WTC11 (cell line): Measurements from ENCODE around the gene RBM26. TPM values are rescaled to one million over a fixed set of nuclear protein-coding genes. Genes with fewer than 3 reads are reported as not detected.

Experiments
- ATAC-seq: fragments of 200-7000 bp; cut with Tn5 transposase; 2 replicates; pipeline ENCODE4 v1.10.0; 2021; ENCODE audit warnings: mild to moderate bottlenecking, moderate library complexity
- CTCF ChIA-PET: fragments of 300-600 bp; sonication (Branson Sonifier 250); formaldehyde crosslinking; loops from one replicate; lab custom pipeline; 2021; ENCODE audit warnings: antibody characterized with exemption; lab: Charles Lee
- POLR2A ChIA-PET: fragments of 350-600 bp; sonication (Branson Sonifier 250); formaldehyde crosslinking; loops from one replicate; lab custom pipeline; 2021; ENCODE audit warnings: antibody characterized with exemption; lab: Charles Lee
- DNase-seq: peaks from one replicate; pipeline ENCODE4 v3.0.0; 2021; ENCODE audit warnings: low spot score
- H3K27ac Mint-ChIP-seq: 2 replicates; pipeline ENCODE4 v1.8.0; 2021; ENCODE audit warnings: mixed read lengths
- H3K27me3 Mint-ChIP-seq: 2 replicates; pipeline ENCODE4 v1.8.0; 2021; ENCODE audit warnings: low read depth, mild to moderate bottlenecking, moderate library complexity, mixed read lengths
- H3K36me3 Mint-ChIP-seq: 2 replicates; pipeline ENCODE4 v1.8.0; 2021; ENCODE audit warnings: mixed read lengths
- H3K4me1 Mint-ChIP-seq: 2 replicates; pipeline ENCODE4 v1.8.0; 2022; ENCODE audit warnings: mixed read lengths
- H3K4me3 Mint-ChIP-seq: 2 replicates; pipeline ENCODE4 v1.8.0; 2021; ENCODE audit warnings: mild to moderate bottlenecking, moderate library complexity, mixed read lengths
- H3K9me3 Mint-ChIP-seq: 2 replicates; pipeline ENCODE4 v1.8.0; 2021; ENCODE audit warnings: mixed read lengths
- ELF4 ChIP-seq: sonication (generic); formaldehyde crosslinking; IDR thresholded peaks from 2 replicates; pipeline ENCODE4 v1.8.1; 2022; ENCODE audit warnings: low read depth, mild to moderate bottlenecking, moderate library complexity, missing genetic modification reagents
- GTF2I ChIP-seq: fragments of 250-450 bp; sonication (Bioruptor Pico); conservative IDR thresholded peaks from 2 replicates; pipeline ENCODE4 v1.4.0; 2021; ENCODE audit warnings: mild to moderate bottlenecking
- IRF2 ChIP-seq: sonication (generic); formaldehyde crosslinking; IDR thresholded peaks from 2 replicates; pipeline ENCODE4 v1.8.0; 2022; ENCODE audit warnings: low read depth, missing genetic modification reagents, borderline replicate concordance
- MXD4 ChIP-seq: fragments of 250-450 bp; sonication (Bioruptor Pico); IDR thresholded peaks from 2 replicates; pipeline ENCODE4 v1.8.0; 2021; ENCODE audit warnings: mild to moderate bottlenecking, moderate library complexity, borderline replicate concordance
- NFATC4 ChIP-seq: fragments of 250-450 bp; sonication (Bioruptor Pico); IDR thresholded peaks from 2 replicates; pipeline ENCODE4 v1.9.0; 2021; ENCODE audit warnings: mild to moderate bottlenecking
- NR3C1 ChIP-seq: sonication (generic); formaldehyde crosslinking; conservative IDR thresholded peaks from 2 replicates; pipeline ENCODE4 v1.8.1; 2023; ENCODE audit warnings: low read depth, mild to moderate bottlenecking, missing genetic modification reagents
- SP1 ChIP-seq: sonication (generic); formaldehyde crosslinking; conservative IDR thresholded peaks from 2 replicates; pipeline ENCODE4 v1.8.1; 2022; ENCODE audit warnings: missing genetic modification reagents
- ZNF219 ChIP-seq: sonication (generic); formaldehyde crosslinking; IDR thresholded peaks from 2 replicates; pipeline ENCODE4 v1.8.0; 2023; ENCODE audit warnings: missing genetic modification reagents, mild to moderate bottlenecking, borderline replicate concordance
- ZNF396 ChIP-seq: fragments of 250-450 bp; sonication (Bioruptor Pico); IDR thresholded peaks from 2 replicates; pipeline ENCODE4 v1.8.0; 2021; ENCODE audit warnings: mild to moderate bottlenecking, moderate library complexity, borderline replicate concordance
- total RNA-seq: library from RNA; stranded (reverse); gene quantifications from 3 replicates; pipeline ENCODE4 v1.2.3, GENCODE V29; 2021
- TF ChIP-seq, protein P1 (sequence below): fragments of 250-450 bp; sonication (Bioruptor Pico); IDR thresholded peaks from 2 replicates; pipeline ENCODE4 v1.8.0; 2021; ENCODE audit warnings: mild to moderate bottlenecking
- TF ChIP-seq, protein P2 (sequence below): sonication (generic); formaldehyde crosslinking; IDR thresholded peaks from 2 replicates; pipeline ENCODE4 v1.8.1; 2022; ENCODE audit warnings: mild to moderate bottlenecking, missing genetic modification reagents, moderate library complexity, borderline replicate concordance
- TF ChIP-seq, protein P3 (sequence below): fragments of 250-450 bp; sonication (Bioruptor Pico); conservative IDR thresholded peaks from 2 replicates; pipeline ENCODE4 v1.9.0; 2021; ENCODE audit warnings: mild to moderate bottlenecking
- TF ChIP-seq, protein P4 (sequence below): fragments of 250-450 bp; sonication (Bioruptor Pico); IDR thresholded peaks from 2 replicates; pipeline ENCODE4 v1.9.0; 2021; ENCODE audit warnings: mild to moderate bottlenecking, borderline replicate concordance
- TF ChIP-seq, protein P5 (sequence below): sonication (generic); formaldehyde crosslinking; IDR thresholded peaks from 2 replicates; pipeline ENCODE4 v1.8.0; 2022; ENCODE audit warnings: mild to moderate bottlenecking, missing genetic modification reagents
- TF ChIP-seq, protein P6 (sequence below): sonication (generic); formaldehyde crosslinking; IDR thresholded peaks from 2 replicates; pipeline ENCODE4 v1.8.1; 2023; ENCODE audit warnings: mild to moderate bottlenecking, missing genetic modification reagents, moderate library complexity
- TF ChIP-seq, protein P7 (sequence below): sonication (generic); formaldehyde crosslinking; IDR thresholded peaks from 2 replicates; pipeline ENCODE4 v1.8.1; 2022; ENCODE audit warnings: low read depth, mild to moderate bottlenecking, moderate library complexity, missing genetic modification reagents, borderline replicate concordance

The RBM26 gene
- total RNA-seq, 1 experiment from 2014 or later: 64.1 TPM

DNA sequence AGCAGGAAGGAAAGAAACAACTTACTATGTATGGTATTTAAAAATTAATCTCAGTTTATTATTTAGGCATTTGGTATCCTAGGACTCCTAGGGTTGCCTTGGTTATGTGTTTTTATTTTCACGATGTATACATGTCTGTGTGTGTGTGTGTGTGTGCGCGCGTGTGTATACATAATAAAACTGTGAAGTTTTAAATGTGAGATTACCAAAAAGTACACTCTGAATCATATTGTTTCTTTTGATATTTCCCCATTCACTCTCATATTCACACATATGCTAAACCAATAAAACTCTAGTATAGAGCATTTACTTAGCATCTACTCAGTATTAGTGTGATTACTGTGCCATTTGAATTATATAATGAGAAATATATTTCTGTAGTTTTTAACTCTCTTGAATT lies 44.1 kb upstream of the RBM26 start:
- ChIA-PET POLR2A (no interaction called here), CTCF (no interaction called here)
- Mint-ChIP-seq H3K4me1 (peaks cover 32% of the 10 kb centered on the region), H3K27ac (no peak overlapping the region), H3K4me3 (no peak overlapping the region), H3K9me3 (no peaks in the 10 kb centered on the region), H3K36me3 (no peaks in the 10 kb centered on the region), H3K27me3 (no peaks in the 10 kb centered on the region)
- TF ChIP-seq, protein P1, sequence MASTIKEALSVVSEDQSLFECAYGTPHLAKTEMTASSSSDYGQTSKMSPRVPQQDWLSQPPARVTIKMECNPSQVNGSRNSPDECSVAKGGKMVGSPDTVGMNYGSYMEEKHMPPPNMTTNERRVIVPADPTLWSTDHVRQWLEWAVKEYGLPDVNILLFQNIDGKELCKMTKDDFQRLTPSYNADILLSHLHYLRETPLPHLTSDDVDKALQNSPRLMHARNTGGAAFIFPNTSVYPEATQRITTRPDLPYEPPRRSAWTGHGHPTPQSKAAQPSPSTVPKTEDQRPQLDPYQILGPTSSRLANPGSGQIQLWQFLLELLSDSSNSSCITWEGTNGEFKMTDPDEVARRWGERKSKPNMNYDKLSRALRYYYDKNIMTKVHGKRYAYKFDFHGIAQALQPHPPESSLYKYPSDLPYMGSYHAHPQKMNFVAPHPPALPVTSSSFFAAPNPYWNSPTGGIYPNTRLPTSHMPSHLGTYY: no peak
- DNase-seq: no peak
- no peak for ATAC-seq

DNA sequence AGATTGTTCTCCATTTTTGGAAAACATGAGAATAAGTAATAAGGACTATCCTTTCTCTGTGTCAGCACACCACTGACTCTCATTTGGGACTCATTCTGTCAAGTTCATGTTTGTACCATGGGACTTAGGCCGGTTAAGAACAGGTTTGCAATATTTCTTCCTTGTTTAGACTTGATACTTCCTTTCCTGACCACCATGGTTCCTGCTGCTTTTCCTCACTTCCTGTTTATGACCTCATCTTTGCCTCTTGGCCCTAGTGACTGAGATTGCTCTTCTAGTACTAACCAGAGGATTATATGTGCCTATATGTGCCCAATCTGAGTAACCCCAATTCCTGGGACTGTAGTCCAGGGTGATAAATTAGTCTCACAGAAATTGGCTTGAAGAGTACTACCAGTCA lies 42.4 kb upstream of the RBM26 start:
- Mint-ChIP-seq H3K27me3 (no peaks in the 10 kb centered on the region), H3K27ac (no peak overlapping the region), H3K4me3 (no peak overlapping the region), H3K36me3 (no peaks in the 10 kb centered on the region), H3K4me1 (peaks cover 32% of the 10 kb centered on the region), H3K9me3 (no peaks in the 10 kb centered on the region)
- DNase-seq (no peak), ATAC-seq (no peak)
- ChIA-PET CTCF (interaction anchor here (1.7 kb wide), 1 partner anchor 24 kb away, joined by 4 read pairs; no protein-coding TSS in a partner anchor), POLR2A (no interaction called here)
- no peak for TF ChIP-seq ZNF219 (CRISPR knock-in tag)
- TF ChIP-seq, protein P2, sequence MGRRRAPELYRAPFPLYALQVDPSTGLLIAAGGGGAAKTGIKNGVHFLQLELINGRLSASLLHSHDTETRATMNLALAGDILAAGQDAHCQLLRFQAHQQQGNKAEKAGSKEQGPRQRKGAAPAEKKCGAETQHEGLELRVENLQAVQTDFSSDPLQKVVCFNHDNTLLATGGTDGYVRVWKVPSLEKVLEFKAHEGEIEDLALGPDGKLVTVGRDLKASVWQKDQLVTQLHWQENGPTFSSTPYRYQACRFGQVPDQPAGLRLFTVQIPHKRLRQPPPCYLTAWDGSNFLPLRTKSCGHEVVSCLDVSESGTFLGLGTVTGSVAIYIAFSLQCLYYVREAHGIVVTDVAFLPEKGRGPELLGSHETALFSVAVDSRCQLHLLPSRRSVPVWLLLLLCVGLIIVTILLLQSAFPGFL: no peak
- TF ChIP-seq GTF2I (CRISPR knock-in tag): no peak
- TF ChIP-seq, protein P3, sequence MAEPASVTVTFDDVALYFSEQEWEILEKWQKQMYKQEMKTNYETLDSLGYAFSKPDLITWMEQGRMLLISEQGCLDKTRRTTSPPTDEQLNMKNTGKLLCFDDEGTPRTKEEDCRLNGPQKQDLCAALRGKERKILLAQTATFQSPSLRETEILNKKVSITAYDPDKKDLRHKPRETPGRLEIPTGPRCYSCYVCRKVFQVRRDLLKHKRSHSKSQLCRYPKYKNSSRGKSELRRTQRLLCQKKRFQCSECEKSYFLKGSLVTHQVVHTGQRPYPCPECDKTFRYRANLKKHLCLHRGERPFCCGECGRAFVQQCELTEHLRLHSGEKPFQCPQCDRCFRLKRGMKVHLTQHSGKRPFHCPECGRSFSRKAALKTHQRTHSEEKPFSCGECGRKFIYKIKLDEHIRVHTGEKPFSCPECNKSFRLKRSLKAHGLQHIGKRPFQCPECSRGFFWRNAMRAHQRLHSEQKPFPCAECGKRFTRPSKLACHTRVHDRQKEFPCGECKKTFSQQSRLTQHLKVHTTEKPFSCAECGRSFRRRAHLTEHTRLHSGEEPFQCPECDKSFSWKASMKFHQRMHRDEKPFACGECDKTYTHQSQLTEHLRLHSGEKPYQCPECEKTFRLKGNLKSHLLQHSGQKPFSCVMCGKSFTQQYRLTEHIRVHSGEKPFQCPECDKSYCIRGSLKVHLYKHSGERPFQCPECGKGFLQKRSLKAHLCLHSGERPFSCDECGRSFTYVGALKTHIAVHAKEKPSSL (CRISPR knock-in tag): no peak
- TF ChIP-seq, protein P4, sequence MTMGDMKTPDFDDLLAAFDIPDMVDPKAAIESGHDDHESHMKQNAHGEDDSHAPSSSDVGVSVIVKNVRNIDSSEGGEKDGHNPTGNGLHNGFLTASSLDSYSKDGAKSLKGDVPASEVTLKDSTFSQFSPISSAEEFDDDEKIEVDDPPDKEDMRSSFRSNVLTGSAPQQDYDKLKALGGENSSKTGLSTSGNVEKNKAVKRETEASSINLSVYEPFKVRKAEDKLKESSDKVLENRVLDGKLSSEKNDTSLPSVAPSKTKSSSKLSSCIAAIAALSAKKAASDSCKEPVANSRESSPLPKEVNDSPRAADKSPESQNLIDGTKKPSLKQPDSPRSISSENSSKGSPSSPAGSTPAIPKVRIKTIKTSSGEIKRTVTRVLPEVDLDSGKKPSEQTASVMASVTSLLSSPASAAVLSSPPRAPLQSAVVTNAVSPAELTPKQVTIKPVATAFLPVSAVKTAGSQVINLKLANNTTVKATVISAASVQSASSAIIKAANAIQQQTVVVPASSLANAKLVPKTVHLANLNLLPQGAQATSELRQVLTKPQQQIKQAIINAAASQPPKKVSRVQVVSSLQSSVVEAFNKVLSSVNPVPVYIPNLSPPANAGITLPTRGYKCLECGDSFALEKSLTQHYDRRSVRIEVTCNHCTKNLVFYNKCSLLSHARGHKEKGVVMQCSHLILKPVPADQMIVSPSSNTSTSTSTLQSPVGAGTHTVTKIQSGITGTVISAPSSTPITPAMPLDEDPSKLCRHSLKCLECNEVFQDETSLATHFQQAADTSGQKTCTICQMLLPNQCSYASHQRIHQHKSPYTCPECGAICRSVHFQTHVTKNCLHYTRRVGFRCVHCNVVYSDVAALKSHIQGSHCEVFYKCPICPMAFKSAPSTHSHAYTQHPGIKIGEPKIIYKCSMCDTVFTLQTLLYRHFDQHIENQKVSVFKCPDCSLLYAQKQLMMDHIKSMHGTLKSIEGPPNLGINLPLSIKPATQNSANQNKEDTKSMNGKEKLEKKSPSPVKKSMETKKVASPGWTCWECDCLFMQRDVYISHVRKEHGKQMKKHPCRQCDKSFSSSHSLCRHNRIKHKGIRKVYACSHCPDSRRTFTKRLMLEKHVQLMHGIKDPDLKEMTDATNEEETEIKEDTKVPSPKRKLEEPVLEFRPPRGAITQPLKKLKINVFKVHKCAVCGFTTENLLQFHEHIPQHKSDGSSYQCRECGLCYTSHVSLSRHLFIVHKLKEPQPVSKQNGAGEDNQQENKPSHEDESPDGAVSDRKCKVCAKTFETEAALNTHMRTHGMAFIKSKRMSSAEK (CRISPR knock-in tag): no peak
- TF ChIP-seq ELF4: no peak
- TF ChIP-seq SP1: no peak
- TF ChIP-seq MXD4: no peak
- TF ChIP-seq IRF2 (CRISPR knock-in tag): no peak
- no peak for TF ChIP-seq ZNF396 (CRISPR knock-in tag)

DNA sequence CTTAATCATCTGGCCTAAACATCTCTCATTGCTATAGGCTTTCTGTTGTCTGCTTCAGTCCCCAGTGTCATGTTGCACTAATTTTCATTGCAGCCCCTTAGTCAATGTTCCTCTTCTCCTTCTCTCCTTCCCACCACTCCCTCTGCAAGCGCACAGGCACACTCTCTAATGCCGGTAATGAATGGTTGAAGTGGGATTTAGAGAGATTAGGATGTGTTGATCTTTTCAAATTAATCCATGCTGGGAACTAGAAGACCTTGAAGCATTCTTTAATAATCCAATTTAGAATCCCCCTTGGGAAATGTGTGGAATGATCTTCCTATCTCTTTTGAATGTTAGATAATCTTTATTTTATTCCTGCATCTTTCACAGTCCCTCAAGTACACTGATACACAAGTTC lies 41.7 kb upstream of the RBM26 start:
- H3K36me3 Mint-ChIP-seq: no peaks in the 10 kb centered on the region
- no peaks in the 10 kb centered on the region for H3K9me3 Mint-ChIP-seq
- no peaks in the 10 kb centered on the region for H3K27me3 Mint-ChIP-seq
- H3K4me3 Mint-ChIP-seq: no peak overlapping the region
- peaks cover 32% of the 10 kb centered on the region for H3K4me1 Mint-ChIP-seq
- H3K27ac Mint-ChIP-seq: no peak overlapping the region
- DNase-seq (no peak), ATAC-seq (no peak)
- ChIA-PET CTCF (interaction anchor here (2.7 kb wide), 1 partner anchor 24 kb away, joined by 15 read pairs; no protein-coding TSS in a partner anchor), POLR2A (no interaction called here)
- TF ChIP-seq, protein P5, sequence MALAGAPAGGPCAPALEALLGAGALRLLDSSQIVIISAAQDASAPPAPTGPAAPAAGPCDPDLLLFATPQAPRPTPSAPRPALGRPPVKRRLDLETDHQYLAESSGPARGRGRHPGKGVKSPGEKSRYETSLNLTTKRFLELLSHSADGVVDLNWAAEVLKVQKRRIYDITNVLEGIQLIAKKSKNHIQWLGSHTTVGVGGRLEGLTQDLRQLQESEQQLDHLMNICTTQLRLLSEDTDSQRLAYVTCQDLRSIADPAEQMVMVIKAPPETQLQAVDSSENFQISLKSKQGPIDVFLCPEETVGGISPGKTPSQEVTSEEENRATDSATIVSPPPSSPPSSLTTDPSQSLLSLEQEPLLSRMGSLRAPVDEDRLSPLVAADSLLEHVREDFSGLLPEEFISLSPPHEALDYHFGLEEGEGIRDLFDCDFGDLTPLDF (CRISPR knock-in tag): no peak
- TF ChIP-seq, protein P6, sequence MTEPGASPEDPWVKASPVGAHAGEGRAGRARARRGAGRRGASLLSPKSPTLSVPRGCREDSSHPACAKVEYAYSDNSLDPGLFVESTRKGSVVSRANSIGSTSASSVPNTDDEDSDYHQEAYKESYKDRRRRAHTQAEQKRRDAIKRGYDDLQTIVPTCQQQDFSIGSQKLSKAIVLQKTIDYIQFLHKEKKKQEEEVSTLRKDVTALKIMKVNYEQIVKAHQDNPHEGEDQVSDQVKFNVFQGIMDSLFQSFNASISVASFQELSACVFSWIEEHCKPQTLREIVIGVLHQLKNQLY (CRISPR knock-in tag): no peak
- TF ChIP-seq NR3C1 (CRISPR knock-in tag) (no peak), NFATC4 (CRISPR knock-in tag) (no peak)
- TF ChIP-seq, protein P7, sequence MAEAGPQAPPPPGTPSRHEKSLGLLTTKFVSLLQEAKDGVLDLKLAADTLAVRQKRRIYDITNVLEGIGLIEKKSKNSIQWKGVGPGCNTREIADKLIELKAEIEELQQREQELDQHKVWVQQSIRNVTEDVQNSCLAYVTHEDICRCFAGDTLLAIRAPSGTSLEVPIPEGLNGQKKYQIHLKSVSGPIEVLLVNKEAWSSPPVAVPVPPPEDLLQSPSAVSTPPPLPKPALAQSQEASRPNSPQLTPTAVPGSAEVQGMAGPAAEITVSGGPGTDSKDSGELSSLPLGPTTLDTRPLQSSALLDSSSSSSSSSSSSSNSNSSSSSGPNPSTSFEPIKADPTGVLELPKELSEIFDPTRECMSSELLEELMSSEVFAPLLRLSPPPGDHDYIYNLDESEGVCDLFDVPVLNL (CRISPR knock-in tag): no peak
